GM23338 (cell line): Measurements from ENCODE around the gene SPRR2E. TPM values are rescaled to one million over a fixed set of nuclear protein-coding genes. Genes with fewer than 3 reads are reported as not detected.

ENCODE experiments used
- ATAC-seq: fragments of 200-7000 bp; cut with Tn5 transposase; 3 replicates; pipeline ENCODE4 v1.9.1; 2020
- DNase-seq: peaks from one replicate; pipeline ENCODE4 v3.0.0-alpha.2; 2015; ENCODE audit warnings: low spot score
- H2AFZ ChIP-seq: fragments of 200-600 bp; sonication (generic); 2 replicates; pipeline ENCODE4 v1.8.0; 2016; ENCODE audit warnings: antibody characterized with exemption, mild to moderate bottlenecking, moderate library complexity
- H3F3A ChIP-seq: fragments of 200-600 bp; sonication (generic); replicated peaks from 2 replicates; pipeline ENCODE4 v1.8.0; 2017; ENCODE audit warnings: antibody characterized with exemption, mixed run types, low read depth
- H3K27ac ChIP-seq: fragments of 200-600 bp; sonication (generic); 2 replicates; pipeline ENCODE4 v1.6.1; 2016; ENCODE audit warnings: low read depth
- H3K27me3 ChIP-seq: fragments of 200-600 bp; sonication (generic); 2 replicates; pipeline ENCODE4 v1.8.0; 2016; ENCODE audit warnings: mild to moderate bottlenecking, mixed run types, moderate library complexity; ENCODE audit not compliant: insufficient read depth
- H3K36me3 ChIP-seq: fragments of 200-600 bp; sonication (generic); 2 replicates; pipeline ENCODE4 v1.8.0; 2016; ENCODE audit warnings: mild to moderate bottlenecking; ENCODE audit not compliant: insufficient read depth
- H3K4me1 ChIP-seq: fragments of 200-600 bp; sonication (generic); 2 replicates; pipeline ENCODE4 v1.8.0; 2016; ENCODE audit warnings: mild to moderate bottlenecking, moderate library complexity; ENCODE audit not compliant: insufficient read depth
- H3K4me2 ChIP-seq: fragments of 200-600 bp; sonication (generic); 2 replicates; pipeline ENCODE4 v1.7.1; 2017; ENCODE audit warnings: mixed run types
- H3K4me3 ChIP-seq: fragments of 200-600 bp; sonication (generic); 2 replicates; pipeline ENCODE4 v1.6.1; 2016; ENCODE audit warnings: mixed run types
- H3K79me2 ChIP-seq: fragments of 200-600 bp; sonication (generic); replicated peaks from 2 replicates; pipeline ENCODE4 v1.8.0; 2017; ENCODE audit warnings: mild to moderate bottlenecking; ENCODE audit not compliant: insufficient read depth
- H3K9me2 ChIP-seq: fragments of 200-600 bp; sonication (generic); 2 replicates; pipeline ENCODE4 v1.8.0; 2017; ENCODE audit not compliant: insufficient read depth
- H4K20me1 ChIP-seq: fragments of 200-600 bp; sonication (generic); replicated peaks from 2 replicates; pipeline ENCODE4 v1.8.0; 2017; ENCODE audit warnings: mild to moderate bottlenecking; ENCODE audit not compliant: insufficient read depth
- H3K27ac Mint-ChIP-seq: 2 replicates; pipeline ENCODE4 v1.8.0; 2020; ENCODE audit warnings: inconsistent platforms, mild to moderate bottlenecking, moderate library complexity, mixed read lengths
- H3K27me3 Mint-ChIP-seq: 3 replicates; pipeline ENCODE4 v1.8.0; 2022; ENCODE audit warnings: low read depth, mild to moderate bottlenecking, moderate library complexity, mixed read lengths, inconsistent platforms; ENCODE audit not compliant: insufficient read depth, poor library complexity
- H3K36me3 Mint-ChIP-seq: 3 replicates; pipeline ENCODE4 v1.8.0; 2021; ENCODE audit warnings: low read depth, mild to moderate bottlenecking, inconsistent platforms, moderate library complexity, mixed read lengths
- H3K4me1 Mint-ChIP-seq: 3 replicates; pipeline ENCODE4 v1.8.0; 2020; ENCODE audit warnings: mild to moderate bottlenecking, inconsistent platforms, mixed read lengths
- H3K4me3 Mint-ChIP-seq: 3 replicates; pipeline ENCODE4 v1.8.0; 2021; ENCODE audit warnings: moderate library complexity, mild to moderate bottlenecking, inconsistent platforms, mixed read lengths
- H3K9me3 Mint-ChIP-seq: 3 replicates; pipeline ENCODE4 v1.8.0; 2020; ENCODE audit warnings: moderate library complexity, mild to moderate bottlenecking, inconsistent platforms, mixed read lengths
- CREB1 ChIP-seq: fragments of 250-450 bp; sonication (Bioruptor Pico); IDR thresholded peaks from 2 replicates; pipeline ENCODE4 v1.5.0; 2020; ENCODE audit warnings: low read depth, mild to moderate bottlenecking, moderate library complexity
- CTCF ChIP-seq, 2 experiments: fragments of 200-600 bp in 1 of 2; sonication (generic) in 1 of 2; conservative IDR thresholded peaks; 2 replicates each; pipeline versions ENCODE4 v1.5.1 to v1.6.1; 2016 to 2017; ENCODE audit warnings: antibody characterized with exemption in 2 of 2, low read depth in 2 of 2, mild to moderate bottlenecking in 2 of 2, moderate library complexity in 1 of 2
- ETS1 ChIP-seq: IDR thresholded peaks from 2 replicates; pipeline ENCODE4 v1.6.1; 2016; ENCODE audit warnings: antibody characterized with exemption
- EZH2phosphoT487 ChIP-seq: fragments of 200-600 bp; sonication (generic); IDR thresholded peaks from one replicate; pipeline ENCODE4 v1.8.1; 2018; ENCODE audit warnings: antibody characterized with exemption; ENCODE audit not compliant: unreplicated experiment
- NANOG ChIP-seq: IDR thresholded peaks from 2 replicates; pipeline ENCODE4 v1.6.1; 2016; ENCODE audit warnings: antibody characterized with exemption, borderline replicate concordance
- POLR2AphosphoS5 ChIP-seq: IDR thresholded peaks from 2 replicates; pipeline ENCODE4 v1.6.1; 2016; ENCODE audit warnings: antibody characterized with exemption, low read depth
- REST ChIP-seq: IDR thresholded peaks from one replicate; pipeline ENCODE4 v1.6.1; 2018; ENCODE audit warnings: antibody characterized with exemption; ENCODE audit not compliant: unreplicated experiment
- STAT1 ChIP-seq: IDR thresholded peaks from one replicate; pipeline ENCODE4 v1.6.1; 2016; ENCODE audit warnings: antibody characterized with exemption; ENCODE audit not compliant: unreplicated experiment
- ZNF114 ChIP-seq: fragments of 250-450 bp; sonication (Bioruptor Pico); IDR thresholded peaks from 2 replicates; pipeline ENCODE4 v1.5.0; 2020; ENCODE audit warnings: mild to moderate bottlenecking, moderate library complexity
- ZNF462 ChIP-seq: fragments of 250-450 bp; sonication (Bioruptor Pico); IDR thresholded peaks from 2 replicates; pipeline ENCODE4 v1.5.0; 2020; ENCODE audit warnings: mild to moderate bottlenecking, moderate library complexity
- polyA plus RNA-seq: library from polyadenylated mRNA; unstranded; fragments of >200 nt; fragmentation: Nextera tagmentation; extraction: Ambion mirVana; gene quantifications from 2 replicates; pipeline ENCODE4 v1.2.1, GENCODE V29; 2016
- total RNA-seq: library from RNA; depleted of rRNA; stranded (reverse); fragments of >200 nt; shearing (Covaris generic); gene quantifications from 2 replicates; pipeline ENCODE4 v1.2.3, GENCODE V29; 2014

Gene SPRR2E
- total and polyA plus RNA-seq, 2 experiments from 2014 or later = not detected

GRCh38 chr1:153141377-153141776 lies 47.1 kb upstream of the SPRR2E start:
- Mint-ChIP-seq H3K4me1 (peaks cover 17% of the 10 kb centered on the region), H3K9me3 (no peaks in the 10 kb centered on the region), H3K4me3 (no peak overlapping the region), H3K27ac (no peak overlapping the region), H3K36me3 (no peaks in the 10 kb centered on the region; the same call in 1 of the 3 replicates), H3K27me3 (peaks cover 9% of the 10 kb centered on the region)
- no peak for ATAC-seq
- no peak for DNase-seq
- Histone ChIP-seq H3K27me3 (no peaks in the 10 kb centered on the region), H3K4me2 (no peak overlapping the region), H4K20me1 (no peaks in the 10 kb centered on the region), H2AFZ (no peak overlapping the region), H3K36me3 (no peaks in the 10 kb centered on the region), H3K4me3 (no peak overlapping the region), H3F3A (no peaks in the 10 kb centered on the region), H3K27ac (no peak overlapping the region), H3K9me2 (peaks cover 7% of the 10 kb centered on the region; the same call in 1 of the 2 replicates), H3K4me1 (no peaks in the 10 kb centered on the region; the same call in 1 of the 2 replicates), H3K79me2 (no peaks in the 10 kb centered on the region)
- TF ChIP-seq POLR2AphosphoS5 (no peak), CTCF (conservative IDR thresholded peaks at IDR 0.05; ENCODE audit: low read depth in 2 of 2) (no peak), ETS1 (no peak)

GRCh38 chr1:153140484-153140883 lies 46.2 kb upstream of the SPRR2E start:
- Mint-ChIP-seq H3K27ac (no peak overlapping the region), H3K9me3 (no peaks in the 10 kb centered on the region), H3K4me3 (no peak overlapping the region), H3K27me3 (peaks cover 9% of the 10 kb centered on the region), H3K4me1 (peaks cover 17% of the 10 kb centered on the region), H3K36me3 (no peaks in the 10 kb centered on the region; the same call in 1 of the 3 replicates)
- Histone ChIP-seq H3K79me2 (no peaks in the 10 kb centered on the region), H3K4me2 (no peak overlapping the region), H4K20me1 (no peaks in the 10 kb centered on the region), H3K27ac (no peak overlapping the region), H3K36me3 (no peaks in the 10 kb centered on the region), H3F3A (no peaks in the 10 kb centered on the region), H3K27me3 (no peaks in the 10 kb centered on the region), H3K9me2 (peaks cover 7% of the 10 kb centered on the region; the same call in 1 of the 2 replicates), H2AFZ (no peak overlapping the region), H3K4me1 (no peaks in the 10 kb centered on the region; the same call in 1 of the 2 replicates), H3K4me3 (no peak overlapping the region)
- no peak for ATAC-seq
- no peak for DNase-seq
- TF ChIP-seq POLR2AphosphoS5 (no peak), NANOG (no peak), EZH2phosphoT487 (no peak), CREB1 (CRISPR knock-in tag) (no peak), STAT1 (no peak), ZNF114 (CRISPR knock-in tag) (no peak), REST (no peak), ZNF462 (CRISPR knock-in tag) (no peak)
